Stimulated activated naive CD4-positive, alpha-beta T cell treated with Interleukin-2 at 50 U/mL for 16 hours (primary cell): ENCODE measurements around the gene CNNM2.
A peak's percentile ranks its signal among the peaks of the same experiment; 100 is the strongest.

Experiments
- DNase-seq: peaks from one replicate; lab custom pipeline; 2025; lab: John Stamatoyannopoulos, UW

Gene CNNM2

DNA sequence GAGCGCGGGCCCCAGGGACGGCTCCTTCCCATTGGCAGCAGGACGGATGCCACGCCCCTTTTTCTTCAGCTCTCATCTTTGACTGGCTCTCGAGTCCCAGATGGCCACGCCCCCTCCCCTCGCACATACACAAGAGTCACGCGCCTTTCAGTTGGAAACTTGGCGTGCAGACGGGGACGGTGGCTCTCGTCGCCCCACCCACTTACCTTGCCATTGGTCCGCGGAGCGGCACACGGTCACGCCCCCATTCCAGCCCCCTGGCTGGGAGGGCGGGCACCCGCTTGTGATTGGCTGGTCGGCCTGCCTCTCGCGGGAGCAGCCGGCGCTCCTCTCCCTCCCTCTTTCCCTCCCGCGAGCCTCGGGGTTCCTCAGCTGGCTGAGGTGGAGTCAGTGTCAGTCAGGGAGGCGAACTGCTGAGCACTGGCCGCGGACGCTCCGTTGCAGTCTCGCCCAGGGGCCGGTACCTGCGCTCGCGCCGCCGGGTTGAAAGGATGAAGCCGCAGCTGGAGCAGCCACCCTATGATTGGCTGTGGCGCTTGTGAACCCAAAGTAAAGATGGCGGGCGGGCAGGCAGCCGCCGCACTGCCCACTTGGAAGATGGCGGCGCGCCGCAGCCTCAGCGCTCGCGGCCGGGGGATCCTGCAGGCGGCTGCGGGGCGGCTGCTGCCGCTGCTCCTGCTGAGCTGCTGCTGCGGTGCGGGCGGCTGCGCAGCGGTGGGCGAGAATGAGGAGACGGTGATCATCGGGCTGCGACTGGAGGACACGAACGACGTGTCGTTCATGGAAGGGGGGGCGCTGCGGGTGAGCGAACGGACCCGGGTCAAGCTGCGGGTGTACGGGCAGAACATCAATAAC, at the start of gene CNNM2:
Gene CNNM2, plus strand, starts transcription at position 333 of the 855 bp plus-strand sequence. Its CDS starts 187 bp downstream, at position 520.
- peak; percentile 100 for DNase-seq

DNA sequence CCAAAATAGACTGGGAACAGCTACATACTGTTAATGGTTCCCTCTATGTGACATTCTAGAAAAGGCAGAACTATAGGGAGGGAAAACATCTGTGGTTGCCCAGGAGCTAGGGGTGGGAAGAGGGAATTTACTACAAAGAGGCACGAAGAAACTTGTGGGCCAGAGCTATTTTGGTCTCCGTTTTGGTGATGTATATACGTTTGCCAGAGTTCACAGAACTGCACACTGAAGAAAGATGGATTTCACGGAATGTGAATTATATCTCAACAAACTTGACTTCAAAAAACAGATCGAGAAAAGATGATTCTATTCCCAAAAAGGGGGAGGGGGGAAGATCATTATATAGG, 49.2 kb upstream of the CNNM2 start:
- no peak for DNase-seq

DNA sequence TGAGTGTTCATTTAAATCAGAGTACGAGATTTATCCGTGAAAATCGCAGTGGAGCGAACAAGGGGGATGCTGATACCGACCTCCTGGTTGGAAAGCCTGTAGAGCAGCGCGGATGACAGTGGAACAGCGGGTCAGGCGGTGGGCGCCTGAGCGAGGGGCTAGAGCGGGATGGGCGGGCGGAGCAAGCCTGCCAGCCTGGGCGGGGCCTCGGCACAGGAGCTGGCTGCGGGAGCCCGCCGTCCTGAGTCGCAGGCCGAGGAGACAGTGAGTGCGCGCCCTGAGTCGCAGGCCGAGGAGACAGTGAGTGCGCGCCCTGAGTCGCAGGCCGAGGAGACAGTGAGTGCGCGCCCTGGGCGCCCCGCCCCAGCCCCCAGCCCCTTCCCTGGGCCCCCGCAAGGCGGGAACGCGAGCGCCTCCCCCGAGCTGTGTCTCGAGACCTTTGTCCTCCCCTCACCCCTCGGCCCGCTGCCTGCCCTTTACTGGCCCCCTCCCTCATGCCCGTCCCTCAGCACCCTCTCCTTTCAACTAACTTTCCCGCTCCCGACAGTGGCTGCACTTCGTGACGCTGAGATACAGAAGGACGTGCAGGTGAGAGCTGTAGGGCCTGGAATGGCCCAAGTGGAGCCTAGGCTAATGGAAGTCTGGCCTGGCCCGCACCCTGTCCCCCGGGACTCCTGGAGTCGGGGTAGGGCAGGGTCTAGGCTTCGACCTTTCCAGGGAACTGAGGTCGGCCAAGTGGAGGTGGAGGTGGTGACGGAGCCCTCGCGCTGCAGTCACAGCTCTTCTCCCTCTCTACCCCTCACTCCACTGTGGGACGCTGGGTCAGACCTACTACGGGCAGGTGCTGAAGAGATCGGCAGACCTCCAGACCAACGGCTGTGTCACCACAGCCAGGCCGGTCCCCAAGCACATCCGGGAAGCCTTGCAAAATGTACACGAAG, 48.6 kb upstream of the CNNM2 start, which contains the start of gene AS3MT:
Gene AS3MT, plus strand, starts transcription at position 213 of the 941 bp plus-strand sequence. Its CDS starts 123 bp downstream, at position 336.
- no peak for DNase-seq

DNA sequence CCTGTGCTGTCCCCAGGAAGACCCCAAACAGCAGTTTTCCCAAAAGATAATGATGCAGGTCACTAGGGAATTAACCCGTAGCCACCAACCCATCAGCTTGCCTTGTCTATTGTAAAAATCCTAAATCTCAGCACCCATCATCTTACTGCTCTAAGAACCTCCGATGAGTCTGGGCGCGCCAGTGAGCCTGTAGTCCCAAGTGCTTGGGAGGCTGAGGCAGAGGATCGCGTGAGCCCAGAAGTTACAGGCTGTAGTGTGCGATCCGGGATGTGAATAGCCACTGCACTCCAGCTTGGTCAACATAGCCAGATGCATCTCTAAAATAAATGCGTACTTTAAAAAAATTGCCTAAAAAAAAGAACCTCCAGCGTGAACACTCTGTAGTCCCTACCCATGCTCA, 47.9 kb upstream of the CNNM2 start:
- no peak for DNase-seq

DNA sequence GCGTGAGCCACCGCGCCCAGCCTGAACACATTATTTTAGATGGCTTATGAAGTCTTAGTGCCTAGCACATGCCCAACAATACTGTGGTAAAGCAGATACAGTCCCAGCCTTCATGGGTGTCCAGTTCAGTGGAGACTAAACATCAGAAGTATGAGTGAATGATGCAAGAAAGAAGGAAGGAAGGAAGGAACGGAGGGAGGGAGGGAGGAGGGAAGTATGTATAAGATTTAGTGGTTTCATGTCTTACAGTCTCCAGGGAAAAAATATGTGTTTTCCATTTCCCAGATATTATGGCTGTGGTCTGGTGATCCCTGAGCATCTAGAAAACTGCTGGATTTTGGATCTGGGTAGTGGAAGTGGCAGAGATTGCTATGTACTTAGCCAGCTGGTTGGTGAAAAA, 45.9 kb upstream of the CNNM2 start:
- DNase-seq, result no peak

DNA sequence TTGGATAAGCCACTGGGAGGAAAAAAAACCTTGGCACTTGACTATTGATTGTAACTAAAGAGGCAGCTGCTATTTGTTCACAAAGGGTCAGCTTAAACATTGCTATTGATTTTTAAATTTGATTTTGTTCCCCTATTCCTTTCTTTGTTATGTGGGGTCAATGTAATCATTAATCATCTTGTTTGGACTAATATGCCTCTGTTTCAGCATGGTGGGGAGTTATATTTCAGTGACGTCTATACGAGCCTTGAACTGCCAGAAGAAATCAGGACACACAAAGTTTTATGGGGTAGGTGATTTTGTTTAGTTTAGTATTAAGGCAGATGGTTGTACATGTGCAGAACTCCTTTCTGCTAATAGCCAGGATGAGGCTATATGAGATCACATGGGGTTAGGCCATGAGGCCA, 41.3 kb upstream of the CNNM2 start:
- DNase-seq, result no peak

DNA sequence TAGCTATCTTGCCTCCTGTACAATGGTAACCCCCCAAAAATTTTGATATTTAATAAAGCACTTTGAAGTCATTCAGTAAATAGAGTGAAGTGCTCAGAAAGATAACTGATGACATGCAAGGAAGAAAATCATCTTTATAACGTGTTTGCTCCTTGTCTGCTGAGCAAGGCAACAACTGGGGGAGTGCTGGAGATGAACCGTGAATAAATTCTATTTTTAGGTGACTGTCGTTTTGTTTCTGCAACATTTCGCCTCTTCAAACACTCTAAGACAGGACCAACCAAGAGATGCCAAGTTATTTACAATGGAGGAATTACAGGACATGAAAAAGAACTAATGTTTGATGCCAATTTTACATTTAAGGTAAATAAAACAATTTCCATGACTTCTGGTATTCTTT, 39.5 kb upstream of the CNNM2 start:
- DNase-seq, result no peak

DNA sequence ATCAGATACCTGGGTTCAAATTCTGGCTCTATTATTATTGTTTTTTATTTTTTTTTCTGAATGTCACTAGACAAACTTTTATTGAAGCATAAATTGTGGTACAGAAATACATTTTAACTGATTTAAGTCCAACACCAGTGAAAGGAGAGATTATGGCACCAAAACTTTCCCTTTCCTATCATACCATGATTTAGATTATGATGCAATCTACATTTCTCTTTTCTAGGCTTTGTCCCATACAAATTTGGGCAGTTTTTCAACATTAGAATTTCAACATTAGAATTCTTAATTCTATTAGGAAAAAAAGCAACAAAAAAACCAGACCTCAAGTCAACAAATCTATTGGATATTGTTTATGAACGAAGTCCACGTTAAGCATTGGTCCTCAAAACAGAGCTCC, 37.8 kb upstream of the CNNM2 start:
- no peak for DNase-seq

DNA sequence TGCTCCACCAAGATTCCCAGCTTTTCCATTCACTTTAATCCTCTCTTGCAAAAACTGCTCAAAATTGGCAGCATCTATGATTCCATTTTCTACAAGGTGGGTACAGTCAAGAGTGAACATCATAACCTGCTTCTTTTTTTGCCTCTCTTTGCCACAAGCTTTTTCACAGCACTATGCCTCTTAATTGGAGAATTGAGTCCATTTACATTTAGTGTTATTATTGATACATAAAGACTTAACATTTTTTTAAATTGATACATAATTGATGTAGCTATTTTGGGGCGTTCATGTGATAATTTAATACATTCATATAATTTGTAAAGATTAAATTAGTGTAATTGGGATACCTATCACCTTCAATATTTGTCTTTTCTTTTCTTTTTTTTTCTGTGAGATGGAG, 30.0 kb upstream of the CNNM2 start:
- DNase-seq, result no peak

DNA sequence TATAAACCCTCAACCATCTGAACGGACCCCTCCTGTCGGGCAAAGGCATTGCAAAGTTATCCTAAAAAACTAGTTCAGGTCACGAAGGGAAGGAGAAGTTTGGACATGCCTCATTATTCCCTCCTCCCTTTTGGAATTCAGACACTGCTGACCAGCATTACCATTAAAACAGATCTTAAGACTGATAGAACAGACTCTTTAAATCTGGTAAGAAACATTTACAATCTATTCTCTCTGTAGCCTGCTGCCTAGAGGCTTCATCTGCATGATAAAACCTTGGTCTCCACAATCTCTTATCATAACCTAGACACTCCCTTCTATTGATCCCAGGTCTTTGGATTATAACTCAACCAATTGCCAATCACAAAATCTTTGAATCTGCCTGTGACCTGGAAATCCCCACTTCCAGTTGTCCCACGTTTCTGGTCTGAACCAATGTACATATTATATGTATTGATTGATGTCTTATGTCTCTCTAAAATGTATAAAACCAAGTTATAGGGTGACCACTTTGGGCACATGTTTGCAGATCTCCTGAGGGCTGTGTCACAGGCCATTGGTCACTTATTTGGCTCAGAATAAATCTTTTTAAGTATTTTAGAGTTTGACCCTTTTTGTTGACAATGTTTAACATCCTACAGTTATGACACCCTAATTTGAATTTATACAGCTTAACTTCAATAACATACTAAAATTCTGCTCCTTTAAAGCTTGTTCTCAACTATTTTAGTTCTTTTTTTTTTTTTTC, 23.5 kb upstream of the CNNM2 start:
- no peak for DNase-seq

DNA sequence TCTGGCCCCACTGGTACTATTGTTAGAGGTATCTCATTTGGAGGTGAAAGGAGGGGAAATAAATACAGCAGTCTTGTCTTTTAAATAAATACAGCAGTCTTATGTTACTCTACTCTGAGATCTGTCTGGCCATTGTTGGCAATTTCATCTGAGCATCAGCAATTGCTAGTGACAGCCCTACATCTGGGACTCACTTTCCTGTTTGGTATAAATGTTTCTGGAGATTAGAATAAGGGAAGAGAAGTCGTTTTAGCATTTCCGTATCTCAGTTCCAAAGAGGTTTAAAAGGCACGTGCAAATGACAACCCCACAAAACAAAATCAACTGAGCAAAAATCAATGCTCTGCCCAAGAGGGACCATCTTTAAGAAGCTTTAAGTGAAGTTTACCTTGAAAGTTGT, 18.1 kb upstream of the CNNM2 start:
- DNase-seq, result no peak

DNA sequence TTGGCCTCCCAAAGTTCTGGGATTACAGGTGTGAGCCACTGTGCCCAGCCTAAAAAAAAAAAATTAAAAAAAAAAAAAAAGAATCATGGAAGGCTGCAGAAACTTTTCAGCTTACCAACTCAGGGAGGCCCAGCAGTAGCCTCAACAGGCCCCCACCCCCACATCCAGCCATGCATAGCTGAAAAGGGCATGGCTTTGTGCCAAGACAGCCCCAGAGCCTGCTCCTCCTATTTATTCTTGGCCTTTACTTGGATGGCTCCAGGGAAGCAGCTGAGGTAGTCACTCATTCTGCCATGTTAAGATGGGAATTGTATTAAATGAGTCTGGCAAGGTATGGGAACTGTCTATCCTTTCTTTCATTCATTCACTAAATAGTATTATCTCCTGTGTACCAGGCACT, 13.7 kb upstream of the CNNM2 start:
- no peak for DNase-seq

DNA sequence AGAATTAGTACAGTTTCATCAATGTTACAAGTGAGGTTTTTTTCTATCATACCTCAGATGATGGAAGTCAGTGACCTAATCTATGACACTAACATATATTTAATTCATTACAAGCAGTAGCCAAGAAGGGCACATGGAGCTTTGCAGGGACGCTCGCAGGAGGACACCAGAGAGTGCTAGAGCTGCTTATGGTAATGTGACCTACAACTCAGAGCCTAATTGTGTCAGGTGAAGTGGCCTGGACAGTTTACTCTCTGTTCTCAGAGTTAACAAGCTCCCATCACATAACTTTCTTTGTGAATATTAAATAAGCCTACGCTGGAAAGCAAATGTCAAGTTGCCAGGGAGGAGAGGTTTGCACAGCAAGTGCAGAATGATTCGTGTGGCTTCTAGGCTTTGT, 11.6 kb upstream of the CNNM2 start:
- DNase-seq, result no peak

DNA sequence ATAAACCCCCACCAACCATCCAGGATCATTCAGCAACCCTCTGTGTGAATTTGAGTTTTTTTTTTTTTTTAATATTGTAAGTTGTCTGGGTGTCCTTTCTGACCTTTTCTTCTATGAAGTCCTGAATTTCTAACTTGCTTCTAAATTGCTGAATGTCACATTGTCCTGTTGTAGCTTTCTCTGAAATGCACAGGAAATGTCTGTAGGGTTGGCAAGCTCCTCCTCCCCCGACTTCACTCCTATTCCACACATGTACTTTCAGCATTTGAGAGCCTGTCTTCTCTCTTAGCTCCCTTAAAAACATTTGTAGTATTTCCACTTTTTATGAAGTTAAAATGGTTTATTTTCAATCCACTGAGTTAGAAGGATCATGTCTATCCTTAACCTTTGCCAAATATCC, 3.3 kb upstream of the CNNM2 start:
- DNase-seq, result no peak

DNA sequence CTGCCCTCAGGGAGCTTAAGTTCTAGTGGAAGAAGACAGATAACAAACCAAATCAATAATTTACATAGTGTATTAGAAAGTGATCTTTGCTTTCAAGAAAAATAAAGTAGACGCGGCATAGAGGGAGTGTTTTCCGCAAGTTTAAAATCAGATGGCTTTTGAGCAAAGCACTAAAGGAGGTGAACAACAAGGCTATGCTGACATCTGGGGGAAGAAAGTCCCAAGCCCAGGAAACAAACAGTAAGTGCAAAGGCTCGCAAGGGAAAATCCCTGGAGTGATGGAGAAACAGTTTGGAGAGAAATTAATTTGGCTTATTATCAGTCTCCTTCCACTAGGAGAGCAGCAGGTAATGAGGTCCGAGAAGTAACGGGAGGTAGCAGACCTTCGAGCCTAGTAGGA, 1.9 kb upstream of the CNNM2 start:
- DNase-seq, result no peak

DNA sequence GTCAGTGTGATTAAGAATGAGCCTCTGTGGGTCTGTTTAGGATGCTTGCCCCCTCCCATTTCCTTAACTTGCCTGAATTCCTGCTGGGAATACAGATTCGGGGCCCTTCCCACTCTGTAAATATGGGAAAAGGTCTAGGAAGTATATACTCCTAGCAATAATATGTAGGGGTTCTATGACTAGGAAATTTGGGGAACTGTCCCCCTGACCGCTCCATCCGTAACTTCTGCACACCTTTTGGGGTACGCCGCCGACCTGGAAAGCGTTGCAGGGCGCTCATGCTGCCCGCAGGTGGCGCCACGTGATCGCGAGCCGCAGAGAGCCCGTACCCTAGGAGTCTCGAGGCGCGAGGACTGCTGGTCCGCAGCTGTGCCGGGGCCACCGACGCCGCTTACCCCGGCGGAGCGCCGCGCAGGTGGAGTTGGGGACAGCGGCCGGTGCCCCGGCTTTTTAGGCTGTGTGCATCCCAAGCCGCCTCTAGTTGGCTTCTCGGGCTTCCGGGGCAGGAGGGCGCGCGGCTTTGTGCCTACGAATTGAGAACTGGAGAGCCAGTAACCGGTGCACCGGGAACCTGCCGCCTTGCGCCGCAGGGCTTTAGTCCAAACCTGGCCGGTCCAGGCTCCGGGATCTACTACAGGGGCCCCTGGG, 656 bp upstream of the CNNM2 start:
- DNase-seq, result peak; percentile 75

DNA sequence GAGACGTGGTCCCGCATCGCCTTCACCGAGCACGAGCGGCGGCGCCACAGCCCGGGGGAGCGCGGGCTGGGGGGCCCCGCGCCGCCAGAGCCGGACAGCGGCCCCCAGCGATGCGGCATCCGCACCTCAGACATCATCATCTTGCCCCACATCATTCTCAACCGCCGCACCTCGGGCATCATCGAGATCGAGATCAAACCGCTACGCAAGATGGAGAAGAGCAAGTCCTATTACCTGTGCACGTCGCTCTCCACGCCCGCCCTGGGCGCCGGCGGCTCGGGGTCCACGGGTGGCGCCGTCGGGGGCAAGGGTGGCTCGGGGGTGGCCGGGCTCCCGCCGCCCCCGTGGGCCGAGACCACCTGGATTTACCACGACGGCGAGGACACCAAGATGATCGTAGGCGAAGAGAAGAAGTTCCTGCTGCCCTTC, 737 bp downstream of the CNNM2 start:
- DNase-seq, result peak; percentile 32

DNA sequence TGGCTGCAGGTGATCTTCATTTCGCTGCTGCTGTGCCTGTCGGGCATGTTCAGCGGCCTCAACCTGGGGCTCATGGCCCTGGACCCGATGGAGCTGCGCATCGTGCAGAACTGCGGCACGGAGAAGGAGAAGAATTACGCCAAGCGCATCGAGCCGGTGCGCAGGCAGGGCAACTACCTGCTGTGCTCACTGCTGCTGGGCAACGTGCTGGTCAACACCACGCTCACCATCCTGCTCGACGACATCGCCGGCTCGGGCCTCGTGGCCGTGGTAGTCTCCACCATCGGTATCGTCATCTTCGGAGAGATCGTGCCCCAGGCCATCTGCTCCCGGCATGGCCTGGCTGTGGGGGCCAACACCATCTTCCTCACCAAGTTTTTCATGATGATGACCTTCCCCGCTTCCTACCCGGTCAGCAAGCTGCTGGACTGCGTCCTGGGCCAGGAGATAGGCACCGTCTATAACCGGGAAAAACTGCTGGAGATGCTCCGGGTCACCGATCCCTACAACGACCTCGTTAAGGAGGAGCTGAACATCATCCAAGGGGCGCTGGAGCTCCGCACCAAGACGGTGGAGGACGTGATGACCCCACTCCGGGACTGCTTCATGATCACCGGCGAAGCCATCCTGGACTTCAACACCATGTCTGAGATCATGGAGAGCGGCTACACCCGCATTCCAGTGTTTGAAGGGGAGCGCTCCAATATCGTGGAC, 1.3 kb downstream of the CNNM2 start:
- no peak for DNase-seq

DNA sequence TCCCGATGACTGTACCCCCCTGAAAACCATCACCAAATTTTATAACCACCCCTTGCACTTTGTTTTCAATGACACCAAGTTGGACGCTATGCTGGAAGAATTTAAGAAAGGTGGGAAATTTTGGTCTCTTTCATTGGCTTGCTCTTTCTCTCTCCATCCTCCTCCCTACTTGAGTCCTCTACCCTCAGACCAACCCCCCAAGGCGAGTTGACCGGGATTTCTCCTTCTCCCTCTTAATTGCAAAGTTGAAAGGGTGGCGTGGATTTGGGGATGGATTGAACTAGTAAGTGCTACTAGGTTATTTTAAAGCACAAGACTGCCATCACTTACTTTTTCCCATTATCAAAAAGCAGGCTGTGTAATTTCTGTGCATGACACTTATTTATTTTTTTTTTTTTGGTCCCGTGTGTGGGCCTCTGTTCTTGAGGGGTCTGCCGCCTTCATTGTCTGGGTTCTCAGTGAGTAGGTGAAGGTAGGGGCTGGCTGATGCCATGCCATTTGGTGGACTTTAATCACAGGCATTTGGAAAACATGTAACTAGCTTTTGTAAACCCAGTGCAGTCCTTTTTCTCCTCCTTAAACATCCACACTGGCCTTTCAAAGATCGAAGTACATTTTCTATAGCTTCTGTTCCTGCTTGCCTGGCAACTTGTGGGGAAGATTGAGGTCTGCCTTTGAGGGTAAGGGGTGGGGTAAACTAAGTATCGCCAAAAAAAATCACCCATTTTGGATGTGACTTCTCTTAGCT, 2.1 kb downstream of the CNNM2 start:
- no peak for DNase-seq

DNA sequence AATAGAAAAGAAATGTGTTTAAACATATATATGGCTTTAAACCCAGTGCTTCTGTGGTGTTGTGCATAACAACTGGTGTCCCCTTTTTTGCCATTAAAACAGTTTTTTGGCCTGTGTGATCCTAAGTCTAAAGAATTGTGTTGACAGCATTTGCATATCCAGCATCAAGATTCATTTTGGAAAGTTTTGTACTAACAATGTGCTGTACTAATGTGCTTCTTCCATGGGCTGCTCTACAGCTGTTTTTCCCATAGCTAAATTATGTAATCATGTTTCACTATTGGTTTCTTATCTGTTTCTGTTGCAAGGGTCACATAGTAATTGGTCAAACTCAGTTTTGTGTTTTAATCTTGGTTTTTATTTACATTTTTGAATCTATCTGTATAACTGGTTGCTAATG, 5.5 kb downstream of the CNNM2 start:
- no peak for DNase-seq
